GM12878 (cell line): ENCODE measurements around the gene CCBE1. TPM values are rescaled to one million over a fixed set of nuclear protein-coding genes. Genes with fewer than 3 reads are reported as not detected.

Experiments used
- ATAC-seq: fragments of 200-7000 bp; cut with Tn5 transposase; 3 replicates; pipeline ENCODE4 v1.9.1; 2020; ENCODE audit warnings: mild to moderate bottlenecking, moderate library complexity
- BruUV-seq: library from RNA; stranded (reverse); fragments of 400-500 nt; replicated peaks from 2 replicates; lab custom pipeline; 2021; lab: Mats Ljungman, UMichigan
- CTCF ChIA-PET: fragments of 300-600 bp; sonication (Branson Sonifier 250); formaldehyde crosslinking; extraction: SDS; loops from one replicate; lab custom pipeline; 2021; ENCODE audit warnings: inconsistent platforms; lab: Yijun Ruan, JAX
- POLR2A ChIA-PET: fragments of 350-600 bp; formaldehyde crosslinking; extraction: SDS; loops from one replicate; lab custom pipeline; 2021; ENCODE audit warnings: inconsistent platforms; lab: Charles Lee
- RAD21 ChIA-PET: fragments of 300-600 bp; sonication (Branson Sonifier 250); formaldehyde crosslinking; loops from one replicate; lab custom pipeline; 2023; ENCODE audit warnings: antibody characterized with exemption; ENCODE audit not compliant: unreplicated experiment; lab: Charles Lee
- SMC1A ChIA-PET: fragments of 300-600 bp; sonication (Branson Sonifier 250); formaldehyde crosslinking; loops from one replicate; lab custom pipeline; 2023; ENCODE audit not compliant: unreplicated experiment, uncharacterized antibody; lab: Charles Lee
- DNase-seq: peaks from one replicate; pipeline ENCODE4 v3.0.0-alpha.2; 2011; ENCODE audit warnings: low read depth, low spot score
- FAIRE-seq: peaks from 3 replicates; lab custom pipeline; 2011; peaks lifted over from hg19 to GRCh38; lab: Jason Lieb, UNC
- H2AFZ ChIP-seq: 2 replicates; pipeline ENCODE4 v1.6.0; 2011; ENCODE audit warnings: low read depth, low read length, control low read depth; ENCODE audit not compliant: control insufficient read depth
- H3K27ac ChIP-seq: 2 replicates; pipeline ENCODE4 v1.5.1; 2011; ENCODE audit warnings: control low read depth; ENCODE audit not compliant: control insufficient read depth, insufficient read depth
- H3K27me3 ChIP-seq, 2 experiments: replicated peaks in 1 of 2; 2 replicates each; pipeline versions ENCODE4 v1.6.0 to v1.6.1; 2011; ENCODE audit warnings: low read length in 1 of 2; ENCODE audit not compliant: control insufficient read depth in 2 of 2, insufficient read depth in 2 of 2
- H3K36me3 ChIP-seq, 2 experiments: 2 replicates each; pipeline ENCODE4 v1.5.1; 2011; ENCODE audit warnings: low read length in 1 of 2; ENCODE audit not compliant: control insufficient read depth in 2 of 2, insufficient read depth in 2 of 2
- H3K4me1 ChIP-seq: 2 replicates; pipeline ENCODE4 v1.6.1; 2011; ENCODE audit warnings: mild to moderate bottlenecking, low read length, moderate library complexity, mixed read lengths; ENCODE audit not compliant: control insufficient read depth, insufficient read depth
- H3K4me2 ChIP-seq: 2 replicates; pipeline ENCODE4 v1.6.0; 2011; ENCODE audit warnings: control low read depth; ENCODE audit not compliant: control insufficient read depth, insufficient read depth
- H3K4me3 ChIP-seq: fragments of 200-600 bp; sonication (generic); 2 replicates; pipeline ENCODE4 v1.5.1; 2016
- H3K79me2 ChIP-seq: 2 replicates; pipeline ENCODE4 v1.6.0; 2011; ENCODE audit warnings: low read length; ENCODE audit not compliant: control insufficient read depth, insufficient read depth
- H3K9ac ChIP-seq: 2 replicates; pipeline ENCODE4 v1.8.0; 2011; ENCODE audit warnings: low read length, control low read depth, mixed read lengths; ENCODE audit not compliant: control insufficient read depth, insufficient read depth
- H3K9me3 ChIP-seq: replicated peaks from 3 replicates; pipeline ENCODE4 v1.5.1; 2011; ENCODE audit warnings: mild to moderate bottlenecking, low read length; ENCODE audit not compliant: control insufficient read depth, insufficient read depth
- H4K20me1 ChIP-seq: 2 replicates; pipeline ENCODE4 v1.6.0; 2011; ENCODE audit not compliant: control insufficient read depth, insufficient read depth
- HSF1 ChIP-seq: fragments of 150-350 bp; IDR thresholded peaks from 2 replicates; pipeline ENCODE4 v1.6.1; 2014; ENCODE audit warnings: mild to moderate bottlenecking, low read depth, low read length
- IRF5 ChIP-seq: fragments of 450-650 bp; IDR thresholded peaks from 2 replicates; pipeline ENCODE4 v1.6.1; 2017; ENCODE audit warnings: borderline replicate concordance
- MTA3 ChIP-seq: IDR thresholded peaks from 2 replicates; pipeline ENCODE4 v1.6.1; 2012; ENCODE audit warnings: low read length, inconsistent platforms, borderline replicate concordance
- ZBTB40 ChIP-seq: fragments of 450-650 bp; IDR thresholded peaks from 2 replicates; pipeline ENCODE4 v1.6.1; 2016; ENCODE audit warnings: mild to moderate bottlenecking, moderate library complexity, borderline replicate concordance
- WGBS: methylation state at CpG from one replicate; pipeline ENCODE4 v1.1.6; 2016; ENCODE audit warnings: low lambda C conversion rate; ENCODE audit not compliant: insufficient replicate concordance, insufficient coverage; ENCODE audit errors: missing lambda C conversion rate; 5-methylcytosine and 5-hydroxymethylcytosine counted together
- in situ Hi-C: fragments of 300-500 bp; cut with MboI; formaldehyde crosslinking; loops from 9 replicates; pipeline ENCODE4 v1.14.3; 2018; ENCODE audit warnings: mixed read lengths
- intact Hi-C: fragments of 100-400 bp; cut with micrococcal nuclease; formaldehyde crosslinking; loops from one replicate; pipeline ENCODE4 v1.14.2; 2022; ENCODE audit not compliant: unreplicated experiment
- polyA plus RNA-seq, 11 experiments: library from polyadenylated mRNA; depleted of rRNA in 4 of 11; unstranded in 6 of 11; stranded (reverse) in 5 of 11; fragments of >200 nt; fragmentation: Nextera tagmentation in 4 of 11; fragmentation: Illumina TruSeq in 1 of 11; extraction: Ambion mirVana in 4 of 11; extraction: Trizol in 1 of 11; gene quantifications; 1 replicate in 1 of 11; 2 replicates in 10 of 11; pipeline versions ENCODE4 v1.2.1 to v1.2.3, GENCODE V29; 2011 to 2016; ENCODE audit warnings: inconsistent platforms in 2 of 11, missing spikeins in 2 of 11, low read depth in 1 of 11
- total RNA-seq, 4 experiments: library from RNA; depleted of rRNA in 3 of 4; stranded (reverse); fragments of >200 nt in 3 of 4; fragmentation: Illumina TruSeq in 1 of 4; extraction: Trizol in 1 of 4; gene quantifications; 2 replicates each; pipeline versions ENCODE4 v1.2.1 to v1.2.3, GENCODE V29; 2013 to 2021

Gene CCBE1
- total and polyA plus RNA-seq, 10 of the 15 experiments (the other 5 are each of a cell fraction or from before 2014, with no cell fraction given), result 0.03 to 0.49 (median 0.04) TPM; not detected in 7

GRCh38 chr18:59743566-59743965 is 46.3 kb upstream of the CCBE1 start (continued):
- TF ChIP-seq HSF1 (no peak), ZBTB40 (no peak)

- Histone ChIP-seq H3K4me1 (no peaks in the 10 kb centered on the region), H3K9ac (no peak overlapping the region)
- TF ChIP-seq MTA3 (no peak), IRF5 (no peak)
- TF ChIP-seq, all 136 proteins: peak for 0
- ChIA-PET CTCF (no interaction called here), POLR2A (no interaction called here), SMC1A (no interaction called here), RAD21 (no interaction called here)
- no peak overlapping the region for H3K4me2 ChIP-seq
- no peaks in the 10 kb centered on the region for H3K36me3 ChIP-seq
- no peaks in the 10 kb centered on the region for H4K20me1 ChIP-seq
- in situ Hi-C loops (no loop called here), intact Hi-C loops (no loop called here)
- H3K4me3 ChIP-seq, result no peak overlapping the region
- 19% methylated on average over 8 of the region's 8 CpGs for WGBS
- H3K27ac ChIP-seq, result no peak overlapping the region
- no peak overlapping the region for H2AFZ ChIP-seq
- FAIRE-seq, result no peak
- ATAC-seq, result peak; percentile 45
- H3K9me3 ChIP-seq, result no peaks in the 10 kb centered on the region
- no peaks in the 10 kb centered on the region; a peak in 1 of 4 replicates for H3K27me3 ChIP-seq
- no peak for DNase-seq
- BruUV-seq, result no TSS peak
- H3K79me2 ChIP-seq, result no peaks in the 10 kb centered on the region
These were observed 45.3 kb upstream of the CCBE1 start for GRCh38 chr18:59742325-59743111.
